Type B pancreatic cell (in vitro differentiated cells): ENCODE data around the gene FGD4. TPM values are rescaled to one million over a fixed set of nuclear protein-coding genes. Genes with fewer than 3 reads are reported as not detected.

Experiments used
- DNase-seq: peaks from one replicate; pipeline ENCODE4 v3.0.0; 2021; ENCODE audit warnings: mixed read lengths; ENCODE audit not compliant: unreplicated experiment; ENCODE audit errors: extremely low spot score
- H3K27ac Mint-ChIP-seq: 2 replicates; pipeline ENCODE4 v1.8.0; 2021; ENCODE audit warnings: mild to moderate bottlenecking, mixed read lengths
- H3K27me3 Mint-ChIP-seq: 2 replicates; pipeline ENCODE4 v1.8.0; 2021; ENCODE audit warnings: mixed read lengths
- H3K36me3 Mint-ChIP-seq: 2 replicates; pipeline ENCODE4 v1.8.0; 2021; ENCODE audit warnings: mixed read lengths
- H3K4me1 Mint-ChIP-seq: one replicate; pipeline ENCODE4 v1.8.0; 2021; ENCODE audit warnings: mixed read lengths; ENCODE audit not compliant: unreplicated experiment
- H3K4me3 Mint-ChIP-seq: 2 replicates; pipeline ENCODE4 v1.8.0; 2021; ENCODE audit warnings: mild to moderate bottlenecking, mixed read lengths
- H3K9me3 Mint-ChIP-seq: 2 replicates; pipeline ENCODE4 v1.8.0; 2021; ENCODE audit warnings: mixed read lengths
- total RNA-seq: library from RNA; stranded (reverse); gene quantifications from 2 replicates; pipeline ENCODE4 v1.2.1, GENCODE V29; 2021; ENCODE audit warnings: low replicate concordance
- TF ChIP-seq, protein P1 (sequence below): fragments of 200-600 bp; sonication (generic); conservative IDR thresholded peaks from 2 replicates; pipeline ENCODE4 v1.5.0; 2021; ENCODE audit warnings: antibody characterized with exemption, mild to moderate bottlenecking

FGD4 gene
- total RNA-seq, 1 donor from 2014 or later: 26.7 TPM

GRCh38 chr12:32605326-32606095 is 206.2 kb downstream of the FGD4 start:
- no peak for DNase-seq
- TF ChIP-seq, protein P1, sequence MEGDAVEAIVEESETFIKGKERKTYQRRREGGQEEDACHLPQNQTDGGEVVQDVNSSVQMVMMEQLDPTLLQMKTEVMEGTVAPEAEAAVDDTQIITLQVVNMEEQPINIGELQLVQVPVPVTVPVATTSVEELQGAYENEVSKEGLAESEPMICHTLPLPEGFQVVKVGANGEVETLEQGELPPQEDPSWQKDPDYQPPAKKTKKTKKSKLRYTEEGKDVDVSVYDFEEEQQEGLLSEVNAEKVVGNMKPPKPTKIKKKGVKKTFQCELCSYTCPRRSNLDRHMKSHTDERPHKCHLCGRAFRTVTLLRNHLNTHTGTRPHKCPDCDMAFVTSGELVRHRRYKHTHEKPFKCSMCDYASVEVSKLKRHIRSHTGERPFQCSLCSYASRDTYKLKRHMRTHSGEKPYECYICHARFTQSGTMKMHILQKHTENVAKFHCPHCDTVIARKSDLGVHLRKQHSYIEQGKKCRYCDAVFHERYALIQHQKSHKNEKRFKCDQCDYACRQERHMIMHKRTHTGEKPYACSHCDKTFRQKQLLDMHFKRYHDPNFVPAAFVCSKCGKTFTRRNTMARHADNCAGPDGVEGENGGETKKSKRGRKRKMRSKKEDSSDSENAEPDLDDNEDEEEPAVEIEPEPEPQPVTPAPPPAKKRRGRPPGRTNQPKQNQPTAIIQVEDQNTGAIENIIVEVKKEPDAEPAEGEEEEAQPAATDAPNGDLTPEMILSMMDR: no peak
- peak overlapping the region; percentile 87 for H3K27ac Mint-ChIP-seq
- H3K36me3 Mint-ChIP-seq: peaks cover 15% of the 10 kb centered on the region
- no peaks in the 10 kb centered on the region for H3K4me1 Mint-ChIP-seq
- H3K4me3 Mint-ChIP-seq: peak overlapping the region; percentile 63
- no peaks in the 10 kb centered on the region for H3K27me3 Mint-ChIP-seq
- no peaks in the 10 kb centered on the region for H3K9me3 Mint-ChIP-seq

GRCh38 chr12:32606443-32606842 is 207.1 kb downstream of the FGD4 start:
- TF ChIP-seq, protein P1: no peak
- DNase-seq: no peak
- Mint-ChIP-seq H3K4me1 (no peaks in the 10 kb centered on the region), H3K27me3 (no peaks in the 10 kb centered on the region), H3K36me3 (peaks cover 22% of the 10 kb centered on the region), H3K9me3 (no peaks in the 10 kb centered on the region), H3K4me3 (no peak overlapping the region), H3K27ac (no peak overlapping the region)

GRCh38 chr12:32609966-32610365 is 210.6 kb downstream of the FGD4 start:
- no peaks in the 10 kb centered on the region for H3K4me1 Mint-ChIP-seq
- DNase-seq: no peak
- H3K9me3 Mint-ChIP-seq: no peaks in the 10 kb centered on the region
- peaks cover 23% of the 10 kb centered on the region for H3K36me3 Mint-ChIP-seq
- H3K27me3 Mint-ChIP-seq: no peaks in the 10 kb centered on the region
- no peak overlapping the region for H3K4me3 Mint-ChIP-seq
- TF ChIP-seq, protein P1: no peak
- no peak overlapping the region for H3K27ac Mint-ChIP-seq

- Mint-ChIP-seq H3K36me3 (peaks cover 27% of the 10 kb centered on the region), H3K4me1 (no peaks in the 10 kb centered on the region), H3K27me3 (no peaks in the 10 kb centered on the region), H3K9me3 (no peaks in the 10 kb centered on the region), H3K27ac (no peak overlapping the region), H3K4me3 (no peak overlapping the region)
- DNase-seq: no peak
- TF ChIP-seq, protein P1: no peak
Measured at GRCh38 chr12:32611986-32612385, 212.6 kb downstream of the FGD4 start.

DNA sequence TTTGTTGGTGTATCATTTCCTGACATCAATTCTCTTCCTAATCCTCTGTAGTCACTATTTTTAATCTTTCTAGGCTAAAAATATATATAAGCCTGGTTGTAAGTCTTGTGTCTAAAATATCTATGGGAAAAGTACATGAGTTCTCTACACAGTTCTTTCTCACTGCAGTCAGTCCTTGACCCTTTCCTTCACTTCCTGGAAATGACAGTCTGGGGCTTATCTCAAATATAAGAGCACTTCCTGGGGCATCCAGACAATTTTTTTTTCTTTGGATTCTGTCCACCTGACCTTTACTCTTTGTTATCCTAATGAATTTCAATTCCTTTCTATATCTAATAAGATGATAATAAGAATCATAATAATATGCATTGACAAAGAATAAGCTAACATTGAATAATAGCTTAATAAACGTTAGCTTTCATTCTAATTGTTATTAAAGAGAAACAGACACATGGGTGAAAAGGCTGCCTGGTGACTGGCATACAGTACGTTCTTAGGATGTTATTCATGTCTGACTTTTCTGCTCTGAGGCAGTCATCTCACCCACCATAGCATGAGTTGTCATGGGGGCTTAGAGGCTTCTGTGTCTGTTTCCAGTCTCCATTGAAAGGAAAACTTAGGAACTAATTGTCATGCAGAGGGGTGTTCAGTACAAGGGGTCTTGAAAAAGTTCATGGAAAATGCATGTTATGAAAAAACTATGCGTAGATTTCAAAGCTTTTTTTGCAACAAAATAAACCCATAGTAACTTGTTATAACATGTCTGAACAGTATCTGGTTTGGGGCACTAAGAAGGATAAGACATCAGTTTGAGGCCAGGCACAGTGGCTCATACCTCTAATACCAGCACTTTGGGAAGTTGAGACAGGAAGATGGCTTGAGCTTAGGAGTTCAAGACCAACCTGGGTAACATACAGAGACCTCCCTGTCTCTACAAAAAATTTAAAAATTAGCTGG is 213.6 kb downstream of the FGD4 start:
- H3K9me3 Mint-ChIP-seq: no peaks in the 10 kb centered on the region
- TF ChIP-seq, protein P1: no peak
- H3K4me1 Mint-ChIP-seq: no peaks in the 10 kb centered on the region
- peaks cover 30% of the 10 kb centered on the region for H3K36me3 Mint-ChIP-seq
- no peak overlapping the region for H3K27ac Mint-ChIP-seq
- no peaks in the 10 kb centered on the region for H3K27me3 Mint-ChIP-seq
- H3K4me3 Mint-ChIP-seq: no peak overlapping the region
- DNase-seq: no peak
